Activated naive CD8-positive, alpha-beta T cell (primary cell): ENCODE measurements around the gene CFI.
"Not testable (repeated sequence)": the region's sequence is repeated elsewhere in the genome, so short reads cannot be mapped to it uniquely, and the experiment has no call there.

Experiments
- H3K27ac Mint-ChIP-seq: one replicate; pipeline ENCODE4 v1.8.0; 2021; ENCODE audit warnings: mixed read lengths
- H3K27me3 Mint-ChIP-seq: one replicate; pipeline ENCODE4 v1.8.0; 2021; ENCODE audit warnings: mixed read lengths
- H3K36me3 Mint-ChIP-seq: one replicate; pipeline ENCODE4 v1.8.0; 2021; ENCODE audit warnings: mixed read lengths
- H3K4me1 Mint-ChIP-seq: one replicate; pipeline ENCODE4 v1.8.0; 2021; ENCODE audit warnings: low read depth, mixed read lengths
- H3K4me3 Mint-ChIP-seq: one replicate; pipeline ENCODE4 v1.8.0; 2021; ENCODE audit warnings: mild to moderate bottlenecking, mixed read lengths
- H3K9me3 Mint-ChIP-seq: one replicate; pipeline ENCODE4 v1.8.0; 2021; ENCODE audit warnings: low read depth, mixed read lengths

CFI gene

DNA sequence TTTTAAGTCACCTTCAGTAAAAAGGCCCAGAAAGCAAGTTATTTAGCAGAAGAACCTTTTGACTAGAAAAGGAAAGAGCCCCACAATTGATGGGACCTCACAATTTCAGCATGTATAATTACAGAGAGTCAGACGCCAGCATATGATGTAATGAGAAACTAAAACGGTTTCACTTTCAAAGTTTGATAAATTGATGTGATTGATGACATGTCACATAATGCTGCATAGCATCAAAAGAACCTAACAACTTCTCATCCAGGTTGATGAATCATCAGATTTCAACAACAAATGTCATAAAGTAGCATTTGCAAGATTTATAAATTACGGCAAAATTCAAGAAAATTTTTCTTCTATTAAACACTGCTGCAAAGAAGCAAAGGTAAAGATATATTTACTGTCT lies 9.9 kb upstream of the CFI start:
- no peak overlapping the region for H3K27ac Mint-ChIP-seq
- H3K27me3 Mint-ChIP-seq, result no peaks in the 10 kb centered on the region
- no peaks in the 10 kb centered on the region for H3K9me3 Mint-ChIP-seq
- H3K4me1 Mint-ChIP-seq, result peaks cover 16% of the 10 kb centered on the region
- no peak overlapping the region for H3K4me3 Mint-ChIP-seq
- H3K36me3 Mint-ChIP-seq, result peaks cover 2% of the 10 kb centered on the region

DNA sequence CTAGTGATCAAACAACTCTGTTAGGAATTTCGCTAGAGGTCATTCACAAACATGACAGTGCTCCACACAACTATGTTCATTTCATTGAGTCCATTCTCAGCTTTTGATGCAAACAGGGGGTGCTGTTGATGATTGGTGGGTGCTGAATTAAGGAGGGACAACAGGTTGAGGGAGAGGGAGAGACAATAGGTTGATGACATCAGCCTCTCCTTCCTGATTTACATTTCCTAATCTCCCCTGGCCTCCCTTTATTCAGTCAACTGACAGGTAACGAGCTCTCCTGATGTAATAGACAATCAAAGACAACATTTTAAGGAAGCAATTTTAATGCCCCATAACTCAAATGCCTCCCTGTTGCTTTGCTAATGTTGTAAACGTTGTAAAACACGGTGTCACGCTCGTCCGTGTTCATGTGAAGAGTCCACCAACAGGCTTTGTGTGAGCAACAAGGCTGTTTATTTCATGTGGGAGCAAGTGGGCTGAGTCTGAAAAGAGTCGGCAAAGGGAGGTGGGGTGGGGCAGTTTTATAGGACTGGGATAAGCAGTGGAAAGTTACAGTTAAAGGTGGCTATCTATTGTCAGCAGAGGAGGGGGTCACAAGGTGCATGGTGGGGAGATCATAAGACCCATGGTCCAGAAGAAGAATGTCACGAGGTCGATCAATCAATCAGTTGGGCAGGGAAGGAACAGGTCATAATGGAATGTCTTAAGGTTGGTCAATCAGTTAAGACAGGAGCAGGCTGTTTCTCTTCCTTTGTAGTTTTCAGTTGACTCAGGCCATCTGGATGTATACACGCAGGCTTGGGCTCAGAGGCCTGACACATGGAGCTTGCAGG lies 9.0 kb upstream of the CFI start:
- H3K9me3 Mint-ChIP-seq, result no peaks in the 10 kb centered on the region
- no peaks in the 10 kb centered on the region for H3K27me3 Mint-ChIP-seq
- no peaks in the 10 kb centered on the region for H3K36me3 Mint-ChIP-seq
- no peak overlapping the region for H3K4me3 Mint-ChIP-seq
- peaks cover 10% of the 10 kb centered on the region for H3K4me1 Mint-ChIP-seq
- H3K27ac Mint-ChIP-seq, result no peak overlapping the region

GRCh38 chr4:109809655-109810054 lies 7.9 kb upstream of the CFI start:
- Mint-ChIP-seq H3K9me3 (no peaks in the 10 kb centered on the region), H3K4me3 (no peak overlapping the region), H3K27me3 (no peaks in the 10 kb centered on the region), H3K4me1 (peaks cover 2% of the 10 kb centered on the region), H3K36me3 (no peaks in the 10 kb centered on the region), H3K27ac (no peak overlapping the region)

DNA sequence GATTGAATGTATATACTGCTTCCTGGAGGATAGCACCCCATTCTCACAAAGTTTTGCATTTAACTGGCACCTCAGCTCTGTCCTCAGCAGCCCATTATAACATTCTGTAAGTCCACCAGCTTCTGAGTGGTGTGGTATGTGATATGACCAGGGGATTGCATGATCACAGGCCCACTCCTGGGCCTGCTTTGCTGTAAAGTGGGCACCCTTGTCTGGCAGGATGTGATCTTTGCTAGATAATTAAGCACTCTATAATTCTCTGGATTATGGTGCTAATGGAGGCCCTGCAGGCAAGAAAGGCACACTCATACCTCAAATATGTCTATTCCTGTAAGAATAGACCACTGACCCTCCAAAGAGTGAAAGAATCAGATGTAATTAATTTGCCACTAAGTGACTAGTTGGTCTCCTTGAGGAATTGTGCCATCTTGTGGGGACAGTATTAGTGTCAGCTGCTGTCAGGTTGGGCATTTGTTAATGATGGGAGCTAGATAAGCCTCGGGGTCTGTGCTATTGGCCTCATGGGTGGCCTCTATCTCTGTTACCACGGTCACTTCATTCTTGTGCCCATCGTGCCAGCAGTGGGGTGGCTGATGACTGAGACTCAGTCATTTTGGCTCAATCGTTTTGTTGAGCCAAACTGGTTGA lies 2.2 kb upstream of the CFI start:
- no peaks in the 10 kb centered on the region for H3K27me3 Mint-ChIP-seq
- no peaks in the 10 kb centered on the region for H3K9me3 Mint-ChIP-seq
- no peaks in the 10 kb centered on the region for H3K36me3 Mint-ChIP-seq
- H3K4me1 Mint-ChIP-seq, result no peaks in the 10 kb centered on the region
- no peak overlapping the region for H3K4me3 Mint-ChIP-seq
- H3K27ac Mint-ChIP-seq, result no peak overlapping the region

DNA sequence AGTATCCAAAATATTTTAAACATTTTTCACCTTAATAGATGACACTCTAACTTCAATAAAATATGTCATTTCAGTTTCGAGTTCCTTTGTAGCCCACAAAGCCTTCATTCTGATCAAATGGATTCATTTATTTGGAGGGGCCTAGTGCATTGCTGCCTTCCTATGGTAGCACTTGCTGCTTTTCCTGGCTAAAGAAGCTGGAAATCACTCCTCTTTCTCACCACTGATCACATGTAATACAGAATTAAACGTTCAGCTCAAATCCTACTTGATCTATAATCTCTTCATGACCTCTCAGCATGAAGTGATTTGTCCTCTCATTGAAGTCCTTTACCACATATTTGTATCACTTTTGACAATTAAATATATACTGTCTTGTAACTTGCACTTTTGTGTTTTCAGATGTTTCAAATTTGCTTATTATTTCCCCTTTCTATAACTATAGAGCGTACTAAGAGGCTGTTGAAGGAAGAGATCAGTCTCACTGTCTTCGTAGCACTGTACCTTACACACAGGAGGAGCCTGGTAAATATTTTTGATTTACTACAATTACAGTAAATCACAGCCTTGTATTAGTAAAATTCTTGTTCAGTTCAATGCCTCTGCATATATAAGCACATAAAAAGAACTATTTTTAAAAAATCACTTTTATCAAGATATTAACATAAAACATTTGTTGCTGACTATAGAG lies 555 bp downstream of the CFI start:
- Mint-ChIP-seq H3K9me3 (no peaks in the 10 kb centered on the region), H3K4me3 (no peak overlapping the region), H3K27ac (no peak overlapping the region), H3K4me1 (no peaks in the 10 kb centered on the region), H3K36me3 (no peaks in the 10 kb centered on the region), H3K27me3 (no peaks in the 10 kb centered on the region)

DNA sequence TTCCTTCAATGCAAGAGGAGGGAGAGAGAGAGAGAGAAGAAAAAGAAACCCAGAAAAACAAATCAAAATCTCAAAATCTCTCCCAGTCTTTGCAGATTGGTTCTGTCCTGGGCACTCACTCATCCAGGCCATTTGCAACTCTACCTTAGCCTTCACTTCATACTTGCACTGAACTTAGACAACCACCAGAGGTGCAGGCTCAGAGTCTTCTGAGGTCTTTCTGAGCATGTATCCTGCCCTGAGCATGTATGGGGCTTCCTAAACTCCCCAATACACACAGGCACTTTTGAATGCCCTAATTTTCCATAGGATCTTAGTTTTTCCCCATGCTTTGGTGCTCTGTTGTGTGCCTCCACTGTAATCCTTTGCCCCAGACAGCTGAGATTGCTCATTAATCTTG lies 2.9 kb downstream of the CFI start:
- Mint-ChIP-seq H3K27ac (no peak overlapping the region), H3K36me3 (peaks cover 5% of the 10 kb centered on the region), H3K4me3 (no peak overlapping the region), H3K4me1 (no peaks in the 10 kb centered on the region), H3K27me3 (peaks cover 3% of the 10 kb centered on the region), H3K9me3 (peaks cover 10% of the 10 kb centered on the region)

DNA sequence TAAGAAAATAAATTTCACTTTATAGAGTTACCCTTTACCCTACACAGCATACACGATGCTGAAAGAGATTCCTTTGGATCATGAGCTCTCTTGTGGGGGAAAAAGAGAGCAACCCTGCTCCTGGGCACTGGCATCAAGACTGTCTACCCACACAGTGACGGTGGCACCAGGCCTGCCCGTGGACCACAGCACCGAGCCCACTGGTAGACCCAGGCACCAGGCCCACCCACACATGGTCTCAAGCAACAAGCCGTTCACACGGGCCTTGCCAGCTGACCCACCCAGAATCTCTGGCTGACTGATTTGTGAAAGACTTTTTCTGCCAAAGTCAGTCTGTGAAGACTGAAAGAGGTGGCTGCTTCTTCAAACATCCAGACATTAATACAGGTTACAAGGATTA lies 6.7 kb downstream of the CFI start:
- peaks cover 4% of the 10 kb centered on the region for H3K27me3 Mint-ChIP-seq
- H3K4me3 Mint-ChIP-seq, result no peak overlapping the region
- H3K36me3 Mint-ChIP-seq, result peaks cover 9% of the 10 kb centered on the region
- no peaks in the 10 kb centered on the region for H3K4me1 Mint-ChIP-seq
- H3K27ac Mint-ChIP-seq, result no peak overlapping the region
- H3K9me3 Mint-ChIP-seq, result peaks cover 15% of the 10 kb centered on the region

DNA sequence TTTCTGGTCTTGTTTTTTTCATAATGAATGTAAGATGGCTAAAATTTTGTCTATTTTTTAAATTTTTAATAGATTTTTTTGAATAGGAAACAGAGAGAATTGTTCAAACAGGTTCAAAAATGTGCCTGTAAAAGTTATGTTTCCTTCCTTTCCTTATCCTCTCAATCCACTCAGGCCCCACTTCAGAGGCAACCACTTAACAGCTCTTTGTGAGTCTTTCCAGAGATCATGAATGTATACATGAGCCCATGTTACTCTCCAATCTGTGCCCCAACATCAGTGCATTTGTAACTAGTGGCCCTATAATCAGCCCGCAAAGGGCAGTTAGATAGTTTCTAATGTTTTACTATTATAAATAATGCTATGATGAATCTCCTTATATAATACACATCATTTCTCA lies 14.0 kb downstream of the CFI start:
- H3K4me3 Mint-ChIP-seq, result no peak overlapping the region
- H3K27ac Mint-ChIP-seq, result no peak overlapping the region
- no peaks in the 10 kb centered on the region for H3K4me1 Mint-ChIP-seq
- H3K36me3 Mint-ChIP-seq, result no peaks in the 10 kb centered on the region
- no peaks in the 10 kb centered on the region for H3K27me3 Mint-ChIP-seq
- H3K9me3 Mint-ChIP-seq, result peaks cover 11% of the 10 kb centered on the region

- Mint-ChIP-seq H3K27me3 (no peaks in the 10 kb centered on the region), H3K9me3 (peaks cover 11% of the 10 kb centered on the region), H3K36me3 (no peaks in the 10 kb centered on the region), H3K4me1 (no peaks in the 10 kb centered on the region), H3K27ac (no peak overlapping the region), H3K4me3 (no peak overlapping the region)
These were observed 15.0 kb downstream of the CFI start for GRCh38 chr4:109786846-109787245.

DNA sequence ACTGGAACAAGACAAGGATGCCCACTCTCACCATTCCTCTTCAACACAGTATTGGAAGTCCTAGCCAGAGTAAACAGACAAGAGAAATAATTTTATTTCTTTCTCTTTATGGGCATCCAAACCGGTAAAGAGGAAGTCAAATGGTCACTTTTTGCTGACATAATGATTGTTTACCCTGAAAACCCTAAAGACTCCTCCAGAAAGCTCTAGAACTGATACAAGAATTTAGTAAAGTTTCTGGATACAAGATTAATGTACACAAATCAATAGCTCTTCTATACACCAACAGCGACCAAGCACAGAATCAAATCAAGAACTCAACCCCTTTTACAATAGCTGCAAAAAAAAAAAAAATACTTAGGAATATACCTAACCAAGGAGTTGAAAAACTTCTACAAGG lies 19.7 kb downstream of the CFI start:
- H3K36me3 Mint-ChIP-seq, H3K9me3 Mint-ChIP-seq, H3K27me3 Mint-ChIP-seq, H3K27ac Mint-ChIP-seq, H3K4me1 Mint-ChIP-seq, H3K4me3 Mint-ChIP-seq: not testable (repeated sequence)

GRCh38 chr4:109764789-109765402 lies 36.9 kb downstream of the CFI start:
- Mint-ChIP-seq H3K27me3 (peaks cover 3% of the 10 kb centered on the region), H3K9me3 (peaks cover 5% of the 10 kb centered on the region), H3K36me3 (peaks cover 2% of the 10 kb centered on the region), H3K4me1 (no peaks in the 10 kb centered on the region), H3K4me3 (no peak overlapping the region), H3K27ac (no peak overlapping the region)

DNA sequence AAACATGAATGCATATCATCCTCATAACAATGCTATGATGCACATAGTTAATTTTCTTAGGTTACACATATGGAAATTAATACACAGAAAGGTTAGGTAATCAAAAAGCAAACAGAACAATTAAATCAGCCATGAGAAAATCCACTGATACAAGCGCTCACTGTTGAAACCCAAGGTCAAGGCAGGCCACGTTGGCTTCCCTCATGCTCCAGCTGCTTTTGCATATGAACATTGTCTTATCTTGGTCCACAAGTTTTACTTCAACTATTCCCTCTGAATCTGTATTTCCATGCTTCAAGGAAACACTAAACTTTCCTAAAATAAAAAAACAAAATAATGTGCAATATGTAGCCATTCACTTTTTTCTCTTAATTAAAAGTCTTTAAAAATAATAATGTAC lies 37.4 kb downstream of the CFI start:
- Mint-ChIP-seq H3K4me3 (no peak overlapping the region), H3K9me3 (peaks cover 5% of the 10 kb centered on the region), H3K4me1 (no peaks in the 10 kb centered on the region), H3K27me3 (peaks cover 3% of the 10 kb centered on the region), H3K36me3 (peaks cover 2% of the 10 kb centered on the region), H3K27ac (no peak overlapping the region)

DNA sequence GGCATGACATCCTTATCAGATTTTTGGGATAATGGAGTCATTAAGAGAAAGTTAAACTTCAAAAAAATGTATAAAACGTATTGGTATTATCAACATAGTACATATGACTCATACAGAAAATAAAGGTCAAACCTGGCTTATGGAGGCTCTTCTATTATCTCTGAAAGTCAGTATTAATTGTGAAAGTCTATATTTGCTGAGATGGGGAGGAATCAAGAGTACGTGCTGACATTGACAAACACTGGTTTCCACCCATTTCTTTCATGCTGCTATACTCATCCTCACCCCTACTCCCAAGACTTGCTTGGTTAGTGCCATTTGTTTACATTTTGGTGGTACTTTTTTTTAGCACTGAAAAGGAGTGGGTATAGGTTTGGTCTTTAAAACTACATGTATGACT lies 41.1 kb downstream of the CFI start:
- no peak overlapping the region for H3K27ac Mint-ChIP-seq
- H3K36me3 Mint-ChIP-seq, result no peaks in the 10 kb centered on the region
- peaks cover 1% of the 10 kb centered on the region for H3K27me3 Mint-ChIP-seq
- no peaks in the 10 kb centered on the region for H3K9me3 Mint-ChIP-seq
- no peak overlapping the region for H3K4me3 Mint-ChIP-seq
- H3K4me1 Mint-ChIP-seq, result no peaks in the 10 kb centered on the region

DNA sequence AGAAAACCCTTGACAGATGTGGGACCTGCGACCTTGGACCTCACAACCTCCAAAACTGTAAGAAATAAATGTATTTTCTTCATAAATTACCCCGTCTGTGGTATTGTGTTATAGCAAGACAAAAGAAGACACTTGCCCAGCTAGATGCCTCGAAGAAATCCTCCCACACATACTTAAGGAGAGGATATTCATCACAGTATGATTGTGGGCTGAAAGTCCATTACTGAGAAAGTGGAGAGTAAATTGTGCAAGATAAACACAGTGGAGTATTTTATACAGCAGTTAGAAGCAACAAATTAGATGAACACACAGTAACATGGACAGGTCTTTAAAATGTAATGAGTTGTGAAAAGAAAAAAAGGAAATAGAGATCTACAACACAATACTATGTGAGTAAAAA lies 46.1 kb downstream of the CFI start:
- no peaks in the 10 kb centered on the region for H3K9me3 Mint-ChIP-seq
- H3K4me3 Mint-ChIP-seq, result no peak overlapping the region
- peaks cover 1% of the 10 kb centered on the region for H3K27me3 Mint-ChIP-seq
- H3K27ac Mint-ChIP-seq, result no peak overlapping the region
- no peaks in the 10 kb centered on the region for H3K4me1 Mint-ChIP-seq
- H3K36me3 Mint-ChIP-seq, result no peaks in the 10 kb centered on the region
